Measurements from ENCODE around the gene MAML3.
"Not testable (repeated sequence)": the region's sequence is repeated elsewhere in the genome, so short reads cannot be mapped to it uniquely, and the experiment has no call there.

Gene MAML3

DNA sequence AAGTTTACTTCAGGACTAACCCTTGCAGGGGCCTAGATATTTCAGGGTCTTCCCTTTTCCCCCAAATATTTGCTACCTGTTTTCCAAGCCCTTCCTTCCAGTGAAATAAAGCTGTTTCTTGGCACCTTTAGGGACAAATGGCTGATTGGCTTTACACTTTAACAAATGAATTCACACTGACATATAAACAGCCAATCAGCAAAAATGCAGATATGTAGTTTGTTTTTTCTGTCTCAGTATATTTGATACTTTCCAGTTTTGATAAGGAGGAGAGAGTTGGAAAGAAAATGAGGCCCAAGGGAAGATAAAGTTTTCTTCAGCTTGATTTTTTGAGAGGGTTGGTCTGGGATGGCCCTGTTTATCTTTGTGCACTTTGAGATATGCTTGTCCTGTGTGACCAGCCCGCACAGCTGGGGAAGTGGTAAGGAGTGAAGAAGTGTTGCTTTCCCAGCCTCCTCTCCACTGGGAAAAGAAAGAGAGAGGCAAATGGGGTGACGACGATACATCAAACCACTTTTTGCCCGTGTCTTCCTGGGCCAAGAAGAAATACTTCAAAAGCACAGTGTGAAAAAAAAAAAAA is 420.9 kb downstream of the MAML3 start:
- no peak for DNase-seq (ENCODE audit: low read depth in 3 of 3)

DNA sequence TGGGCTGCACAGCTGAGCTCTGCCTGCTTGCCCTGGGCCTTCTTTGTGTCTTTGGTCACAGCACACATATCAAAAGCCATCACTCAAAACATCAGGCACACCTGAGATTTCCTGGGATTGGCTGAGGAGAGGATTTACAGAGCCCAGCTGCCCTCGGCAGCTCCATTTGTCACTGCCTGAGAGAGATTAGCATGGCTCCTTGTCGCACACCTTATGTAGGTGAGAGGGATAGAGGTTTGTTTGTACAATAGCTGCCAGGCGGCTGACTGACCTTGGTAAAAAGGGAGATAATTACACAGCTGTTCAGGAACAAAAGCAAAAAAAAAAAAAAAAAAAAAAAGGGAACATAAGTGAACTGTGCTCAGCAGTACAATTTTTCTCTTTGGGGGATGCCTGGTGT is 425.1 kb downstream of the MAML3 start:
- DNase-seq (ENCODE audit: low read depth in 3 of 3): no peak

DNA sequence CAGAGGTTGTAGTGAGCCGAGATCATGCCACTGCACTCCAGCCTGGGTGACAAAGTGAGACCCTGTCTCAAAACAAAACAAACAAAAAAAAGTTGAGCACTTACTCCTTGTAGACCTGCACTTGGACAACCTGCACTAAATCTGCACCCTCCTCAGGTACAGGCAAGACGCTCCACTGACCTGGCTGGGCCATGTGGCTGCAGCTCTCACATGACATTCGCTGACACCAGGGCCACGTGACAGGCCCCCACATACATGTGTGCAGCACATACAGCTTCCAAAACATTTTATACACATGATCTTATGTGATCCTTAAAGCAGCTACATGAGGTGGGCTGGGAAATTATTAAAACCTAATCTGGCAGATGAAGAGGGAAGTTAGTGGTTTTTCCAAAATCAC is 425.8 kb downstream of the MAML3 start:
- DNase-seq (ENCODE audit: low read depth in 3 of 3): no peak

DNA sequence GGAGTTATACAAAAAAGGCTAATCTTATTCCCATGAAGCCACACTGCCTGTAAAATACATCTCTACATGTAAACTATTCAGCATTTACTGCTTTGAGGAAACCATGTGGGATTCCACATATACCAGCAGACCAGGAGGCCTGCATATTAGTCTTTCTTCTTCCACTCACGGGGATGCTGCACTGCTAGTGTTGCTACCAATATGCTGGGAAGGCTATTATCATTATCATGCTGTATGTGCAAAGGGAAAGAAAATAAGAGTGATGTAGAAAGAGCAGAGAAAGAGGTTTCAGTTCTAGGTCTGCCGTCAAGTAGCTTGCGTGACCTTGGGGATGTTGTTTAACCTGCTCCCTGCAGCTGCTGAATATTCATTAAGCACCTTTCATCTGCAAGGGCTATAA is 427.4 kb downstream of the MAML3 start:
- DNase-seq (ENCODE audit: low read depth in 3 of 3): no peak

DNA sequence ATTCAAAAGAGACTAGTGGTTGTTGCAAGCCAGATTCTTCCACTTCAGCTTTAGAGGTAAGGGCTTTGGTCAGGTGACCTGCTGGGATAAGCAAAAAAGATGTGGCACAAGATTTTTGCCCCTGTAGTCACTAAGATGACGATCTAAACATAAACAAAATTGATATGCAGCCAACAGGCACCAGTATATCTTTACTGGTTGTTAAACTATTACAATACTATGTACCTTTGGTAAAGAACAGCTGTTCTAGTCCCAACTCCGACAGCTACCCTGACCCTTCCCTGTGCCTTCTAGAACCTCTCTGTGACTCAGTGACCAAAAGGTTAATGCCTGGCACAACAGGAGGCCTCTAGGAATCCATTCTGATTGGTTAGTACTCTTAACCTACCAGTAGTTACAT is 428.7 kb downstream of the MAML3 start:
- DNase-seq (ENCODE audit: low read depth in 3 of 3): no peak

DNA sequence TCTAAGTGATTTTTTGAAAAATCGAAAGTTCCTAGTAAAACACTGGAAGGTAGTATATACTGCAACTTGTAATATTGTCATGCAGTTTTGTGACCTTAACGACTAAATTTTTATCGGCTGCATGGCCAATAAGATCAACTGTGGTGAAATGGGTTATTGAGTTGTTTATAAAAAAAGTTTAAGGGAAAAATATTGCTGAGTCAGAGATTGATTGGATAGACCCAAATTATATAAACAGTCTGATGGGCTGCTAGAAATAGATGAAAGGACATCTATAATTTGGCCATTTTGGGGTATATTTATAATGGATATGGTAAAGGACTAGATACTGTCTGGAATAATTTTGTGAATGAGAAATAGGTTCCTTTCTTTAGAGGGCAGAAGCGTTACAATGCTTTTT is 432.2 kb downstream of the MAML3 start:
- no peak for DNase-seq (ENCODE audit: low read depth in 3 of 3)

DNA sequence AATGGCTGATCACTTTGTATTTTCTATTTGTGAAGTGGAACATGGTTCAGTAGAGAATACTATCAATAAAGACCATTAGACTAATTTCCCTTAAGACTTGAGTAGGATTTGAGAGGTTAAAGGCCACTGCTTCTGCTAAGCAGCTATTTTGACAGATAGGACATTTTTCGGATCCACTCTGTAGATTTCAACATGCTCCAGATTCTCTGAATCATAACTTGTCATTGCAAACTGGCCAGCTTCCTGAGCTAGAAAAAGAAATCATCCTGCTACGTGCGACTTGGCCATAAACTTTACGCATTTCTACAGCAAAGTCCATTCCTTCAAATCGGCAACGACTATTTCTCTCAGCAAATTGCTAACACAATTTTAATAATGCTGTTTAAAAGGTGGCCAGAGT is 433.2 kb downstream of the MAML3 start:
- no peak for DNase-seq (ENCODE audit: low read depth in 3 of 3)

DNA sequence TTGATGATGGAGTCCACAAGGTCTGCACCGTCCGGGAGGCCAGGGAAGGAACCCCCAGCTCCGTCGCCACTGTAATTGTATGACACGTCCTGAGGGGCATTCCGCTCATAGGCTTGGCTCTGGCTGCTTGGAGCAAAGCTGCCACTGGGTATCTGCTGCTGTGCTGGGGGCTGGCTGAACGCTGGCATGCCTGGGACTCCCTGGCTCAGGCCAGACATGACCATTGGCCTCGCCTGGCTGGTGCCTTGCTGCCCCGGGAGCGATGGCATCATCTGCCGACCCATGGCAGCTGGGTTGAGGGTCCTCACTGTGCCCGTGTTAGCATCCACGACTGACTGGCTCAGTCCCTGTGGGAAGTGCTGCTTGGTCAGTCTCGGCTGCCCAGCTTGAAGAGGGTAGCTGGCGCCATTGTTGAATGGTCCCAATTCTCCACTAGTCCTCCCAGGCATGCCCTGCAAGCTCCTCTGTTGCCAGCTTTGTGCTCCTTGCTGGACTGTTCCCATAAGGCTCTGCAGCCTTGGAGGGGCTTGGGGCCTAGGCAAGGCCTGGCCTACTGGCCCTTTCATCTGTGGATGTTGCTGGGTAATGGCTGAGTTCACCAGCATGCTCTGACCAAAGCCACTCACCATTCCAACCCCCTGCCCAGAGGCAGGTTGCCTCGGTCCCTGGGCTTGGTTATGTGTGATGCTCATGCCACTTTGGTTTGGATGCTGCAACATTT is 434.4 kb downstream of the MAML3 start:
- DNase-seq (ENCODE audit: low read depth in 3 of 3): no peak

DNA sequence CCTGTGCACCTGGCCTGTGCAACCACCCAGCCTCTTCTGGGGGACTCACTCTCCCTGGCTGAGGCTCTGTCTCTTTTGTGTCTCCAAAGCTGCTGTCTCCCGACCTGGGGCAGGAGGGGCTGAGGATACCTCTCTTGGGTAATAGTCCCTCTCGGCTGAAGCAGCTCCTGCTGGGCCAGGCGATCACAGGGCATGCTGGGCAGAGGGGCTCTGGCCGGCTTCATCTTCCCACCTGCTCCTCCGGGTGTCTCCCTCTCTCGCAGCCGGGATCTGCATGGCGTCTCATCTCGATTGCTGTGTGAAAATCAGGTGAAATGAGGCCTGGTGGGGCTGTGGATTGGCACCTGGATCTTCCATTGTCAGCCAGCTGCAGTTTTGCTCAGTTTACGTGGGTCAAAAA is 435.2 kb downstream of the MAML3 start:
- DNase-seq (ENCODE audit: low read depth in 3 of 3): no peak

DNA sequence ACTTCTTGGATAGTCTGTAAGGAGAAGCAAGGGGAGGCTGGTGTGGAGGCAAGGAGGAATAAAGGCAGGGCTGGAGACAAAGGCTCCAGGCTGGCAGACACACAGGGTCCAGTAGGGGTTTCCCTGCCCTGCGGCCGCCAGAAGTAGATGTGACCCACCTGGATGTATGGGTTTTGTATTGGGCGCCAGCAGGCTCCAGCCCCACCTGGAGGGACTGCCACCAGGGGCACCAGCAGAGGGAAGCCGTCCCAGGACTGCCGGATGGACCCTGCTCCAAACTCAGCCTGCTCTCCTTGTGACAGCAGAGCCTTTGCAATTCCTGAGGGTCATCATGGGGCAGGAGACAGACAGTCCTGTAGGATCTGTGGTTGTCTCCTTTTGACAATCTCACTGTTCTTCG is 435.6 kb downstream of the MAML3 start:
- no peak for DNase-seq (ENCODE audit: low read depth in 3 of 3)

DNA sequence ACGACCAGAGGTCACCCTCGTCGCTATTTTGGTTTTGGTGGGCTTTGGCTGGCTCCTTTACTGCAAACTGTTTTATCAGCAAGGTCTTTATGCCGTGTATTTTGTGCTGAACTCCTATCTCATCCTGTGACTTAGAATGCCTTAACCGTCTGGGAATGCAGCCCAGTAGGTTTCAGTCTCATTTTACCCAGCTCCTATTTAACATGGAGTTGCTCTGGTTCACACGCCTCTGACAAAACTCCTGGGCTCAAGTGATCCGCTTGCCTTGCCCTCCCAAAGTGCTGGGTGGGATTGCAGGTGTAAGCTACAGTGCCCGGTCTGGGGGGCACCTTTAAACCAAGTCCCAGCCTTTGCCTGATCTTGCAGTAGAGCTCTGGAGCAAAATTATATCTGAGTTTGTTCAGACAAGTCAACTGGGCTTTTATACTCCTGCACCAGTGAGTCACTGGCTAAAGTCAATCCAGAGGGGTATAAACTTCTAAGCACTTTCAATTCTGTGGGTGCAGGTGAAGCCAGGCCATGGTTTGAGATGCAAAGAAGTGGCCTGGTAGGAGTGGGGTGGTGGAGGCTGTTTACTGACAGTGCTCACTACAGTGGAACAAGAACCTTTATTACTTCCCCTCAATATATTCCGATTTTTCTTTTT is 438.1 kb downstream of the MAML3 start:
- DNase-seq (ENCODE audit: low read depth in 3 of 3): no peak

DNA sequence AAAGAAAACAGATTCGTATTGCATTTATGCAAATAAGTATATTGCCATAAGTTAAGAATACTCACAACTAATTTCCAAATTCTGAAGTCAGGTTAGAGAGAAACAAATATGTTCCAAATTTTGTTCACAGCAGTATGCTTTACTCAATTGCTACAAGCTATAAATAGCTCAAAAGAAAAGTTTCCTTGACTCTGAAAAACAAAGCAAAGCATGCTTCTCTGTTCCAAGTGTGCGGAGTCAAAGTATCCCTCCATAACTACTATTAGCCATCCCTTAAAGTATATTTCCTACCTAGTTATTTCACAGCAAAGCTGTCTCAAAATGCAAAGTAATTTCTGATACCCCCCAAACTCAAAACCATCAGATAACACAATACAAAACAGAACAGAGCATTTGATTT is 441.1 kb downstream of the MAML3 start:
- DNase-seq (ENCODE audit: low read depth in 3 of 3): no peak

DNA sequence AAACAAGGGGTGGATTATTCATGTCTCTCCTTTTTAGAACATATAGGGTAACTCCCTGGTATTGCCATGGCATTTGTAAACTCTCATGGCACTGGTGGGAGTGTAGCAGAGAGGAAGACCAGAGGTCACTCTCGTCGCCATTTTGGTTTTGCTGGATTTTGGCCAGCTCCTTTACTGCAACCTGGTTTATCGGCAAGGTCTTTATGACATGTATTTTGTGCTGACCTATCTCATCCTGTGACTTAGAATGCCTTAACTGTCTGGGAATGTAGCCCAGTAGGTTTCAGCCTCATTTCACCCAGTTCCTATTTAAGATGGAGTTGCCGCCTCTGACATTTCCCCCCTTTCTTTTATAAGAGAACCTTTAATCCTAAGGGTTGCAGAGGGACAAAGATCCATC is 442.5 kb downstream of the MAML3 start:
- DNase-seq (ENCODE audit: low read depth in 3 of 3): no peak

DNA sequence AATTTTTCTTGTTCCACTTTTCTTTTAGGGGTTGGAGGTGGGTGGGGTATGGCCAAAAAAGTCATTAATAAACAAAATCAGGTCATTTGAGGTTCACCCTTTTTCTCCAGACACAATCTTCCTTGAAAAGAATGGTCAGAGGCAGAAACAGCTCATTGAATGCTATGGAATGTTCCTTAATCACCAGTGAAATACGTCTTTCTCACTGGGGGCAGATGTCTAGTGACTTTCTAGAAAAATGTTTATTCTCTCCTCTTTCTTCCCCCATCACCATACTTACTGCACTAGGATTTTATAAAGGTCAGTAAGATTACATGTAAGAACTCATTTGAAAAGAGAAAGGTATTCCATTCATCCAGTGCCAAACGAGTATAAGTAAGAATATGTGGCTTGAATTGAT is 443.9 kb downstream of the MAML3 start:
- DNase-seq (ENCODE audit: low read depth in 3 of 3): no peak

DNA sequence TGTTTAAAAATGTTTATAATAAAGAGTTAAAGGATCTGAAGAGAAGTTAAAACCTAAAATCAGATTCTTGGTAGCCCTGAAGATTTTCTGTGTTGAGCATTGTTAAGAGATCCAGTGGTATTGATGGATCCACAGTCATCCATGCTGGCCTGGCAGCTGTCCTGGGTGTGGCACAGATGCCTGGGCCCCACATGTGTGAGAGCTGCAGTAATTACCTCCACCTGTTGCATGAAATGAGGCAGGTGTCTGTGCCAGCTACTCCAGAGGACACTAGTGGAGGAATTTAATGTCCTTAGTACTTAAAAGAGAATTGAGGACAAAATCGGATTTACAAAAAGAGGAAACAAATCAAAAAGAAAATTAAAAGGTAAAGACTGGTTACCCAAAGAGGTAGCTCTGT is 444.3 kb downstream of the MAML3 start:
- no peak for DNase-seq (ENCODE audit: low read depth in 3 of 3)

DNA sequence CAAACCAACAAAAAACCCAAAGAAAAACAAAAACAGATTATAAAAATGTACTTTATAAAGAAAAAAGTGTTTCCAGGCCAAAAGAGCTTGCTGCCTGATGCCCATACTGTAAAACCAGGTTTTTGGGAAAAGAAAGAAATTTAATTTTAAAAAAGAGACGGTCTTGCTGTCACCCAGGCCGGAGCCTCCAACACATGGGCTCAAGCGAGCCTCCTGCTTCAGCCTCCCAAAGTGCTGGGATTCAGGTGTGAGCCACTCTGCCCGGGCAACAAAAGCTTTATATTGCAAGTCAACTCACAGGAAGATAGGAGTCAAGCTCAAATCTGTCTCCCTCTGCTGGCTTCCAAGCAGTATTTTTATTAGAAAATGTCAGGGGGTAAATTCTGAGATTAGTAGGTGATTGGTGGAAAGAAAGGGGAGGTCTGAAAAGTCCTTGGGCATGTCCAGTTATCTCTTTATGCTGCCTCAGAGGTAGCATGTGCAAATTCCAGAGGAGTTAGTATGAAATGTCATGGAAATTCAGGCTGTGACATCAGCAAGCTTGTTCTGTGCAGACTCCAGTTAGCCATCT is 449.0 kb downstream of the MAML3 start:
- DNase-seq (ENCODE audit: low read depth in 3 of 3): no peak

DNA sequence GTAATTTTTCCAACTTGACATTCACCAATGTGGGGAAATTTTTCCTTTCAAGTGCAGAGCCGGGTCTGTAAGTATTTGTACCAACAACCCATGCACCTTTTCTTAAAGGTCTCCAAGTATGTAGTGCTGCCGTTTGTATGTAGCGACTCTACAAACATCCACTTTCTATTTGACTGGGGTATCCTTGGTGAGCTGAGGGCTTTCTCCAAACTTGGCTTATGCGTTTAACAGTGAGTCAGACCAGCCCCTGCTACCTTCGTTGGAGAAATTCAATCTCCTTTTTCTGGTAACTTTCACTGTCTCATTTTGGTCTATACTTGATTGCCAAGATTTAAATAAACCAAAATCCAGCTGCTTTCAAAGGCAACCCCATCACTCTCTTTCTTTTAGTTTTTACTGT is 453.4 kb downstream of the MAML3 start:
- DNase-seq (ENCODE audit: low read depth in 3 of 3): no peak

DNA sequence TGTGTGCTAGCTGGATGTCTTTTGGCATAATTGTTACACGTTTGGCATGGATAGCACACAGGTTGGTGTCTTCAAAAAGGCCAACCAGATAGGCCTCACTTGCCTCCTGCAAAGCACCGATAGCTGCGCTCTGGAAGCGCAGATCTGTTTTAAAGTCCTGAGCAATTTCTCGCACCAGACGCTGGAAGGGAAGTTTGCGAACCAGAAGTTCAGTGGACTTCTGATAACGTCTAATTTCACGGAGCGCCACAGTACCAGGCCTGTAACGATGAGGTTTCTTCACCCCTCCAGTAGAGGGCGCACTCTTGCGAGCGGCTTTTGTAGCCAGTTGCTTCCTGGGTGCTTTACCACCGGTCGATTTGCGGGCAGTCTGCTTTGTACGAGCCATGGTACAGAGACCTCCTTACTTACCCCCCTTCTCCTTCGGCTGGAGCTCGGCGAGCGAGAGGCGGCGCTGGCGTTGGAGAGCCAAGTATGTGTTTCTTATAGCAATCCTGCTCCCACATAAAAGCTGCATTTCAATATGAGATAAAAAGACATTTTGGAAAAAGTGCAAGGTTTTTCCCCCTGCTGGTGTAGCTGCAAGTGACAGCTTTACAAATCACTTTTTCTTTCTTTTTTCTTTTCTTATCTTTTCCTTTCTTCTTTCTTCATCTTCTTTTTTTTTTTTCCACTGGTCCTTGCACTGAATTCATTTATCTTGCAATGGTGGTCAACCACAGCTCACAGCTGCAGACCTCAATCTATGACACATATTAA is 455.6 kb downstream of the MAML3 start:
- not testable (repeated sequence) for DNase-seq (ENCODE audit: low read depth in 3 of 3)

DNA sequence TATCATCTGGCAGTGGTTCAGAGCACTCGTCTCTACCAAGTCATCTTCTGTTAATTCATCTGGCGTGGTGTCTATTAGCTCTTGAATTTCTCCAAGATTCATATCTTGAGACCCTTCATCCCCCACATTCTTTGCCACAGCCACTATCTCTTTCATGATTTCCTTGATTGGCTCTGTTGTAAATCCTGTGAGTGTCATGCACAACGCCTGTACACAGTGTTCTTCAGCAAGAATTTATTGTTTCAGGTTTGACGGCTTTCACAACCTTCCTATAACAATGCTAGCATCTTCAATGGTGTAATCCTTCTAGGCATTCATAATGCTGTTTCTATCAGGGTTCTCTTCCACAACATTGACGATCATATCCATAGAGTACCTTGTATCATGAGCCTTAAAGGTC is 457.5 kb downstream of the MAML3 start:
- DNase-seq (ENCODE audit: low read depth in 3 of 3): no peak

DNA sequence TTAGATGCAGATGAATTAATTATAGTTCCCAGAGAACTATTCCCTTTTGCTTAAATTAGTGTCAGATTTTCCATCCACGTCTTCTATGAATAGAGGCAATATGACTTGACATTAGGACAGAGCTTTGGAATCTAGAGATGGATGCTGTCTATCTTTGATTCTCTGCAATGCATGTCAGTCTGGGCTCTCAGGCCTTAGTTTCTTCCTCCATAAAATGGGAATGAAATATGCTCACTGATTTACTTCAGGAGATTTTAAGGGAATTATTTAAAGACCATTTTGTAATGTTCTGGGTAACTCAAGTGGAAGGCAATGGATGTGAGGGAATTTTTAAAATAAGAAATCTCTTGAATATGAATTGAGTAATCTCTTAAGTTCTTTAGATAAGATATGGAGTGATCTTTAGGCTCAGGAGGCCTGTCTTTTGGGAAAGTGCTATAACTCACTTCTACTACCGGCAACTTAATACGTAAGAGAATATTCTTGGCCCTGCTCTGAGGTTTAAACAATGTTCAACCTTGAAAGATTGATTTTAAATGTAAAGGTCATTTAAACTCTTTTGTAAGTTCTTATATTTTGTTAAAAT is 459.4 kb downstream of the MAML3 start:
- no peak for DNase-seq (ENCODE audit: low read depth in 3 of 3)

DNA sequence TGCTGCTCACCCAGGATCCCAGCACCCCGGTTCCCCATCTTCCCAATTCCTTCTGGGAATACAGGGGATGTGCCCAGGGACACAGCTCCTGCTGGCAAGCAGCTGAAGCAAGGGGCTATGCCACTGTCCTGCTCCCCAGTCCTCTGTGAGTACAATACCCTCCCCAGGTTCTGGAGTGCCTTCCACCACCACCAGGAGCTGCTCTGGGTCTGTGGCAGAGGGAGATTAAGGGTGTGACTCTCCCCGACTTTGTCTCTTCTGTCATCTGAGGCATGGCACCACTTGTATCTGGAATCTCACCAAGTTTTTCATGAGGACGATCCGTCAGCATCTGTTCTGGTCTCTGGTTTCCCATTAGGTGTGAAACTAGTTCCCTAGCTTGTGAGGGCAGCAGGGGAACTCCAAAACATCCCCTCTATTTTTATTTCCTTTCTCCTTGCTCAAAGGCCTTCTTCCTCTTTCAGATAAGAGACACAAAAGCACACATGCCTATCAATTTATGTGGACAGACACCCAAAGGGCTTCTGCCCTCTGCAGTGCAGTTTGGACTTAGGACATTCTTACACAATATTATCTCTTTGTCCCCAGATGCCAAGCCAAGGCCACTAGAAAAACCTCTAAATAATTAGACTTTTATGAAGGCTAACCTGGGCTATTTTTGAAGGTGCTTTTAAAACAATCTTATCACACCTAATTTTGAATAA is 461.5 kb downstream of the MAML3 start:
- no peak for DNase-seq (ENCODE audit: low read depth in 3 of 3)

All from stimulated activated CD4-positive, alpha-beta T cell treated with anti-CD3 and anti-CD28 coated beads, TNF-alpha, amount 100 ng/mL, for 4 hours (primary cell).